Prostate gland (tissue), 2 donors: ENCODE results near the gene CCR2. TPM values are rescaled to one million over a fixed set of nuclear protein-coding genes. Genes with fewer than 3 reads are reported as not detected.

Experiments
- DNase-seq: peaks from one replicate; pipeline ENCODE4 v3.0.0-alpha.2; 2019; ENCODE audit warnings: low spot score
- H3K27ac ChIP-seq, 2 donors: fragments of 200-600 bp; sonication (generic); 2 replicates each; pipeline ENCODE4 v1.5.1; 2017 to 2019
- H3K27me3 ChIP-seq: fragments of 200-600 bp; sonication (generic); replicated peaks from 2 replicates; pipeline ENCODE4 v1.5.1; 2019; ENCODE audit not compliant: insufficient read depth
- H3K36me3 ChIP-seq, 2 donors: fragments of 200-600 bp; sonication (generic); 1 replicate in 1 of 2; 2 replicates in 1 of 2; pipeline versions ENCODE4 v1.5.1 to v1.8.1; 2017 to 2019
- H3K4me1 ChIP-seq: fragments of 200-600 bp; sonication (generic); replicated peaks from 2 replicates; pipeline ENCODE4 v1.5.1; 2019
- H3K4me3 ChIP-seq, 2 donors: fragments of 200-600 bp; sonication (generic); 2 replicates each; pipeline ENCODE4 v1.5.1; 2017 to 2019
- H3K9me3 ChIP-seq: fragments of 200-600 bp; sonication (generic); 2 replicates; pipeline ENCODE4 v1.5.1; 2017
- POLR2A ChIP-seq: fragments of 450-650 bp; IDR thresholded peaks from one replicate; pipeline ENCODE4 v1.6.1; 2016; ENCODE audit warnings: antibody characterized with exemption, mild to moderate bottlenecking
- POLR2AphosphoS5 ChIP-seq: sonication (generic); formaldehyde crosslinking; IDR thresholded peaks from one replicate; pipeline ENCODE4 v1.6.1; 2017; ENCODE audit warnings: antibody characterized with exemption
- WGBS: methylation state at CpG from one replicate; pipeline ENCODE4 v1.1.5; 2018; 5-methylcytosine and 5-hydroxymethylcytosine counted together
- intact Hi-C: fragments of 100-400 bp; cut with DNase I; formaldehyde crosslinking; loops from one replicate; pipeline ENCODE4 v1.14.2; 2022
- total RNA-seq, 2 donors: library from RNA; depleted of rRNA; stranded (reverse); fragments of >200 nt; gene quantifications; one replicate each; pipeline ENCODE4 v1.1.0, GENCODE V29; 2016
- TF ChIP-seq, protein P1 (sequence below), 4 experiments: fragments of 200-600 bp in 2 of 4; fragments of 450-650 bp in 2 of 4; sonication (generic) in 2 of 4; IDR thresholded peaks; 1 replicate in 3 of 4; 2 replicates in 1 of 4; pipeline ENCODE4 v1.5.1; 2016 to 2019; ENCODE audit warnings: antibody characterized with exemption in 4 of 4, mild to moderate bottlenecking in 2 of 4, moderate library complexity in 2 of 4

The CCR2 gene
- total RNA-seq, 2 donors from 2014 or later = 1.0 to 6.5 TPM

DNA sequence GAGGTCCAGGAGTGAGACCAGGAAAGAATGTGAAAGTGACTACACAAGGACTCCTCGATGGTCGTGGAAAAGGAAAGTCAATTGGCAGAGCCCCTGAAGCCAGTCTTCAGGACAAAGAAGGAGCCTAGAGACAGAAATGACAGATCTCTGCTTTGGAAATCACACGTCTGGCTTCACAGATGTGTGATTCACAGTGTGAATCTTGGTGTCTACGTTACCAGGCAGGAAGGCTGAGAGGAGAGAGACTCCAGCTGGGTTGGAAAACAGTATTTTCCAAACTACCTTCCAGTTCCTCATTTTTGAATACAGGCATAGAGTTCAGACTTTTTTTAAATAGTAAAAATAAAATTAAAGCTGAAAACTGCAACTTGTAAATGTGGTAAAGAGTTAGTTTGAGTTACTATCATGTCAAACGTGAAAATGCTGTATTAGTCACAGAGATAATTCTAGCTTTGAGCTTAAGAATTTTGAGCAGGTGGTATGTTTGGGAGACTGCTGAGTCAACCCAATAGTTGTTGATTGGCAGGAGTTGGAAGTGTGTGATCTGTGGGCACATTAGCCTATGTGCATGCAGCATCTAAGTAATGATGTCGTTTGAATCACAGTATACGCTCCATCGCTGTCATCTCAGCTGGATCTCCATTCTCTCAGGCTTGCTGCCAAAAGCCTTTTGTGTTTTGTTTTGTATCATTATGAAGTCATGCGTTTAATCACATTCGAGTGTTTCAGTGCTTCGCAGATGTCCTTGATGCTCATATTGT, 6.0 kb downstream of the CCR2 start:
- H3K4me3 ChIP-seq = no peak overlapping the region
- DNase-seq = no peak
- H3K9me3 ChIP-seq = no peaks in the 10 kb centered on the region
- H3K27ac ChIP-seq = no peak overlapping the region
- no peaks in the 10 kb centered on the region for H3K36me3 ChIP-seq
- no peak for TF ChIP-seq POLR2A
- no peaks in the 10 kb centered on the region for H3K27me3 ChIP-seq
- WGBS = 34% methylated on average over 11 of the region's 11 CpGs
- intact Hi-C loops = no loop called here
- no peaks in the 10 kb centered on the region for H3K4me1 ChIP-seq

DNA sequence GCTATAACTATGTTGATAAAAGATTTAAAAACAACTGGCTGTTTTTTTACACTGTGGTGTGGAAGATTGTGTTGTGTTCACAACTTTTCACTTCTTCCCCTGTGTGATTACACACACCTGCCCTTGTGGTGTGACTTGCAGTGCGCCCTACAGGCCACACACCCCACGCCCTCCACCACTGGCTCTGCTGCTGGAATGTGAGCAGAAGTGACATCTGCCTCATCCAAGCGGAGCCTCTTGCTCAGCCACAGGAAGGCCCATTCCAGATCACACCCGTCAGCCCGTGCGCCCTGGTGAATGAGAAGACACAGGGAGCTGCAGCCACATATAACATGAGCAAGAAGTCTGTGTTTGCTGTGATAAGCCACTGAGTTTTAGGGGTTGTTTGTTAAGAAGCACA, 7.0 kb downstream of the CCR2 start:
- Histone ChIP-seq H3K36me3 (no peaks in the 10 kb centered on the region), H3K9me3 (no peaks in the 10 kb centered on the region), H3K27ac (no peak overlapping the region), H3K4me1 (no peaks in the 10 kb centered on the region), H3K4me3 (no peak overlapping the region), H3K27me3 (no peaks in the 10 kb centered on the region)
- 75% methylated on average over 6 of the region's 6 CpGs for WGBS
- DNase-seq = no peak
- intact Hi-C loops = no loop called here
- no peak for TF ChIP-seq POLR2A
- TF ChIP-seq, protein P1, sequence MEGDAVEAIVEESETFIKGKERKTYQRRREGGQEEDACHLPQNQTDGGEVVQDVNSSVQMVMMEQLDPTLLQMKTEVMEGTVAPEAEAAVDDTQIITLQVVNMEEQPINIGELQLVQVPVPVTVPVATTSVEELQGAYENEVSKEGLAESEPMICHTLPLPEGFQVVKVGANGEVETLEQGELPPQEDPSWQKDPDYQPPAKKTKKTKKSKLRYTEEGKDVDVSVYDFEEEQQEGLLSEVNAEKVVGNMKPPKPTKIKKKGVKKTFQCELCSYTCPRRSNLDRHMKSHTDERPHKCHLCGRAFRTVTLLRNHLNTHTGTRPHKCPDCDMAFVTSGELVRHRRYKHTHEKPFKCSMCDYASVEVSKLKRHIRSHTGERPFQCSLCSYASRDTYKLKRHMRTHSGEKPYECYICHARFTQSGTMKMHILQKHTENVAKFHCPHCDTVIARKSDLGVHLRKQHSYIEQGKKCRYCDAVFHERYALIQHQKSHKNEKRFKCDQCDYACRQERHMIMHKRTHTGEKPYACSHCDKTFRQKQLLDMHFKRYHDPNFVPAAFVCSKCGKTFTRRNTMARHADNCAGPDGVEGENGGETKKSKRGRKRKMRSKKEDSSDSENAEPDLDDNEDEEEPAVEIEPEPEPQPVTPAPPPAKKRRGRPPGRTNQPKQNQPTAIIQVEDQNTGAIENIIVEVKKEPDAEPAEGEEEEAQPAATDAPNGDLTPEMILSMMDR (IDR thresholded peaks at IDR 0.05) = no peak
- TF ChIP-seq POLR2AphosphoS5 = no peak

DNA sequence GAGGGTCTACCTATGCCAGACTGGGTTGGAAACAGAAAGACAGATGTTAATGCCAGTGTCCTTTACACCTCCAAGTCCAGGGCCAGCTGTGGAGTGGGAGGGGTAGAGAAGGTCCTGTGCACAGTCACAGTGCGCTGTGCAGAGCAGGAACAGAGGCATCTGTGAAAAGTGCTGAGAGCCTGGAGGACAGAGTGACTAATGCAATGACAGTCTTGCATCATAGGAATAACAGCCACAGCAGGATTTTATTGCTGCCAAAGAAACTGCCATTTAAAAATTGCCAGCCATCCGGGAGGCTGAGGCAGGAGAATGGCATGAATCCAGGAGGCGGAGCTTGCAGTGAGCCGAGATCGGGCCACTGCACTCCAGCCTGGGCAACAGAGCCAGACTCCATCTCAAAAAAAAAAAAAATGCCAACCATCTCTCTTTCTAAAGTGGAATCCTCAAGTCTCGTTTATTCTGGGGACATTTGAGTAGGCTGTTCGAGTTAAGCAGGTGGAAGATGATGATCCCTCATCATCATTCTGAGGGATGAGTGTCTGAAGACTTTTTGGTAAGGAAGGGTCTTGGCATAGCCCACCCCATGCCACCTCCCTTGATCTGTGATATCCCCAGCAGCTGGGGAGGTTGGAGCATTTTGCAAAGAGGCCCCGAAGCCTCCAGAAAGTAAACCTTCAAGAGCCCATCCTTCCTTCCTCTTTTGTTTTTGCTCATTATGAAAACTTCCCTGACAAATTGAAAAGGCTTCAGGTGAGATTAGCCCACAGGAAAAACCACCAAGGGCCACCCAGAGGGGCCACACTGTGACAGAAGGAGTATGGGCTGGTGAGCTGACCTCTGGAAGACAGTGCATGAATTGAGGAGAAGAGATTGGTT, 7.7 kb downstream of the CCR2 start:
- no peaks in the 10 kb centered on the region for H3K36me3 ChIP-seq
- TF ChIP-seq, protein P1 (IDR thresholded peaks at IDR 0.05) = no peak
- no peak for TF ChIP-seq POLR2AphosphoS5
- no peak for TF ChIP-seq POLR2A
- DNase-seq = no peak
- WGBS = 68% methylated on average over 8 of the region's 8 CpGs
- H3K9me3 ChIP-seq = no peaks in the 10 kb centered on the region
- H3K27ac ChIP-seq = no peak overlapping the region
- no peak overlapping the region for H3K4me3 ChIP-seq
- no peaks in the 10 kb centered on the region for H3K27me3 ChIP-seq
- intact Hi-C loops = no loop called here
- no peaks in the 10 kb centered on the region for H3K4me1 ChIP-seq

DNA sequence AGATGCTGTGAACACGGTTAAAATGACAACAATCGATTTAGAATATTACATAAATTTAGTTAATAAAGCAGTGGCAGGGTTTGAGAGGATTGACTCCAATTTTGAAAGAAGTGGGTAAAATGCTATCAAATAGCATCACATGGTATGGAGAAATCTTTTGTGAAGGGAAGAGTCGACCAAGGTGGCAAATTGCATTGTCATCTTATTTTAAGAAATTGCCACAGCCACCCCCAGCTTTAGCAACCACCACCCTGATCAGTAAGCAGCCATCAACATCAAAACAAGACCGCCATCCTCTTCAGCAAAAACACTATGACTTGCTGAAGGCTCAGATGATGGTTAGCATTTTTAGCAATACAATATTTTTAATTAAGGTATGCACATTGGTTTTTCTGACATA, 11.1 kb downstream of the CCR2 start:
- 91% methylated on average over 4 of the region's 4 CpGs for WGBS
- Histone ChIP-seq H3K27me3 (no peaks in the 10 kb centered on the region), H3K9me3 (no peaks in the 10 kb centered on the region), H3K36me3 (no peaks in the 10 kb centered on the region), H3K4me3 (no peak overlapping the region), H3K4me1 (no peaks in the 10 kb centered on the region), H3K27ac (no peak overlapping the region)
- intact Hi-C loops = no loop called here
- TF ChIP-seq, protein P1 (IDR thresholded peaks at IDR 0.05) = no peak
- no peak for TF ChIP-seq POLR2A
- TF ChIP-seq POLR2AphosphoS5 = no peak
- no peak for DNase-seq

DNA sequence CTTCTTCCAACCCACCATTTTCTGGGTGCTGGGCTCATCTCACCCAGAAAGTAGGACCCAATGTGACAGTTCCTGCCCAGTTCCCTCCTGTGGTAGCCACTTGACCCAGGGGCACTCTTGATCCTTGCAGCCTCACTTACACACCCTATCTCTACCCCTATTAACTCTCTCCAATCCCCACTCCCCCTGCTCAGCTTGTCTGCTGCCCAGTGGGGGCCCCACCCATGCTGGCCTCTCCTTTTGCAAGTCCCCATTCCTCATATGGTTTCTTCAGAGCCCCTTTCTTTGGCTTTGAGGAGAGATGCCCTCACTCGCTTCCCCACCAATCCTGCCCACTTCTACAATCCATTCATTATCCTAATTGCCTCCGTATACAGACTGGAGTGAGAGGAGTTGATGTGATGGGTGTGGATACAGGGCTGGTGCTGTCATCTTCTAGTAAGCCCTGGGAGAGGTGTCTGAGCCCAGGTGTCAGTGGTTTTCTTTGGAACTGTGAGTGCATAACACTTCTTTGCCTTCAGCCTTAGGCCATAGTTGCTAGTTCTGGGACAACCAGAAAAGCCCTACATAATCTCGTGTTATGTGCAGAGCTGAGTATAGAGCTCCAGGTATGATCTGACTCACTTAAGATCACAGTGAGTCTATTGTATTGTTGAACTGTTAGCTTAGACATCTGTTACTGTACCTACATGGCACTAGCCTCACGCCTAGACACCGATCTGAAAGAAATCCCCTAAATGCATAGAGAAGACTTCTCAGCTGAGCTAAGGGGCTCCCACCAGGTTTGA, 12.0 kb downstream of the CCR2 start:
- no peak for TF ChIP-seq POLR2AphosphoS5
- TF ChIP-seq POLR2A = no peak
- TF ChIP-seq, protein P1 (IDR thresholded peaks at IDR 0.05) = no peak
- WGBS = 93% methylated on average over 5 of the region's 5 CpGs
- H3K36me3 ChIP-seq = no peaks in the 10 kb centered on the region
- H3K4me3 ChIP-seq = no peak overlapping the region
- H3K4me1 ChIP-seq = no peaks in the 10 kb centered on the region
- intact Hi-C loops = no loop called here
- H3K9me3 ChIP-seq = no peaks in the 10 kb centered on the region
- no peaks in the 10 kb centered on the region for H3K27me3 ChIP-seq
- DNase-seq = no peak
- H3K27ac ChIP-seq = no peak overlapping the region
